Liver (tissue), 9 donors: ENCODE measurements around the gene EEF2K. TPM values are rescaled to one million over a fixed set of nuclear protein-coding genes. Genes with fewer than 3 reads are reported as not detected.

Experiments used
- DNase-seq: peaks from one replicate; pipeline ENCODE4 v3.0.0-alpha.2; 2017; ENCODE audit warnings: low spot score
- H3K27ac ChIP-seq, 2 donors: one replicate each; pipeline ENCODE4 v1.7.0; 2013; ENCODE audit warnings: inconsistent platforms in 2 of 2, low read length in 2 of 2, control low read depth in 1 of 2, low read depth in 1 of 2, mild to moderate bottlenecking in 1 of 2
- H3K27me3 ChIP-seq, 4 donors: one replicate each; pipeline versions ENCODE4 v1.6.1 to v1.7.0; 2013; ENCODE audit warnings: low read length in 3 of 4, inconsistent platforms in 1 of 4, mild to moderate bottlenecking in 1 of 4, moderate library complexity in 1 of 4; ENCODE audit not compliant: control insufficient read depth in 4 of 4, insufficient read depth in 4 of 4
- H3K36me3 ChIP-seq, 4 donors: one replicate each; pipeline versions ENCODE4 v1.6.1 to v1.7.0; 2013; ENCODE audit warnings: low read length in 3 of 4, mild to moderate bottlenecking in 3 of 4, low read depth in 1 of 4, moderate library complexity in 1 of 4; ENCODE audit not compliant: control insufficient read depth in 4 of 4, insufficient read depth in 3 of 4
- H3K4me1 ChIP-seq, 4 donors: one replicate each; pipeline versions ENCODE4 v1.6.1 to v1.7.0; 2013; ENCODE audit warnings: low read length in 3 of 4, mild to moderate bottlenecking in 3 of 4, moderate library complexity in 1 of 4; ENCODE audit not compliant: control insufficient read depth in 4 of 4, insufficient read depth in 4 of 4
- H3K4me3 ChIP-seq, 3 donors: one replicate each; pipeline versions ENCODE4 v1.6.1 to v1.7.0; 2013; ENCODE audit warnings: low read length in 3 of 3, control low read depth in 1 of 3, low read depth in 1 of 3, mild to moderate bottlenecking in 1 of 3
- H3K9ac ChIP-seq, 2 donors: one replicate each; pipeline ENCODE4 v1.7.0; 2013; ENCODE audit warnings: low read length in 2 of 2, mild to moderate bottlenecking in 2 of 2, moderate library complexity in 2 of 2, control low read depth in 1 of 2, low read depth in 1 of 2
- H3K9me3 ChIP-seq, 4 donors: one replicate each; pipeline versions ENCODE4 v1.6.1 to v1.7.0; 2013; ENCODE audit warnings: low read length in 3 of 4; ENCODE audit not compliant: control insufficient read depth in 4 of 4
- EGR1 ChIP-seq, 2 donors: IDR thresholded peaks; 2 replicates each; pipeline ENCODE4 v1.6.1; 2016 to 2018; ENCODE audit warnings: antibody characterized with exemption in 2 of 2, low read depth in 2 of 2
- FOXA1 ChIP-seq: IDR thresholded peaks from 2 replicates; pipeline ENCODE4 v1.6.1; 2016; ENCODE audit warnings: antibody characterized with exemption
- FOXA2 ChIP-seq: IDR thresholded peaks from 2 replicates; pipeline ENCODE4 v1.6.1; 2016; ENCODE audit warnings: antibody characterized with exemption
- GABPA ChIP-seq, 2 donors: IDR thresholded peaks in 1 of 2; conservative IDR thresholded peaks in 1 of 2; 2 replicates each; pipeline ENCODE4 v1.6.1; 2016; ENCODE audit warnings: antibody characterized with exemption in 2 of 2, mild to moderate bottlenecking in 1 of 2, moderate library complexity in 1 of 2
- HNF4A ChIP-seq, 2 donors: conservative IDR thresholded peaks; 2 replicates each; pipeline ENCODE4 v1.6.1; 2016; ENCODE audit warnings: antibody characterized with exemption in 2 of 2, mild to moderate bottlenecking in 2 of 2
- HNF4G ChIP-seq: IDR thresholded peaks from 2 replicates; pipeline ENCODE4 v1.6.1; 2016; ENCODE audit warnings: antibody characterized with exemption
- JUND ChIP-seq, 2 donors: IDR thresholded peaks; 2 replicates each; pipeline ENCODE4 v1.6.1; 2016; ENCODE audit warnings: antibody characterized with exemption in 2 of 2
- RAD21 ChIP-seq, 2 donors: IDR thresholded peaks; 2 replicates each; pipeline ENCODE4 v1.6.1; 2016; ENCODE audit warnings: antibody characterized with exemption in 2 of 2, mild to moderate bottlenecking in 2 of 2
- RXRA ChIP-seq, 2 donors: IDR thresholded peaks; 2 replicates each; pipeline ENCODE4 v1.6.1; 2017 to 2018; ENCODE audit warnings: antibody characterized with exemption in 2 of 2, mild to moderate bottlenecking in 1 of 2
- TAF1 ChIP-seq: conservative IDR thresholded peaks from 2 replicates; pipeline ENCODE4 v1.6.1; 2016; ENCODE audit warnings: antibody characterized with exemption, mild to moderate bottlenecking
- YY1 ChIP-seq: IDR thresholded peaks from 2 replicates; pipeline ENCODE4 v1.6.1; 2016; ENCODE audit warnings: antibody characterized with exemption, mild to moderate bottlenecking
- WGBS: extraction: QIAGEN DNeasy Blood & Tissue Kit; methylation state at CpG from one replicate; pipeline ENCODE4 v1.1.7; 2013; 5-methylcytosine and 5-hydroxymethylcytosine counted together
- polyA plus RNA-seq, 2 donors: library from polyadenylated mRNA; stranded (reverse) in 1 of 2; unstranded in 1 of 2; fragments of 200-250 nt in 1 of 2; fragments of >200 nt in 1 of 2; fragmentation: Nextera tagmentation in 1 of 2; extraction: Ambion mirVana in 1 of 2; gene quantifications; one replicate each; pipeline versions ENCODE4 v1.2.1 to v1.2.3, GENCODE V29; 2013 to 2015
- total RNA-seq, 2 donors: library from RNA; depleted of rRNA; stranded (reverse); fragments of >200 nt; gene quantifications; one replicate each; pipeline ENCODE4 v1.2.3, GENCODE V29; 2014
- TF ChIP-seq, protein P1 (sequence below): IDR thresholded peaks from 2 replicates; pipeline ENCODE4 v1.6.1; 2016; ENCODE audit warnings: antibody characterized with exemption
- TF ChIP-seq, protein P2 (sequence below): IDR thresholded peaks from 2 replicates; pipeline ENCODE4 v1.6.1; 2016; ENCODE audit warnings: antibody characterized with exemption, mild to moderate bottlenecking
- TF ChIP-seq, protein P3 (sequence below): IDR thresholded peaks from 2 replicates; pipeline ENCODE4 v1.6.1; 2016; ENCODE audit warnings: antibody characterized with exemption
- TF ChIP-seq, protein P4 (sequence below): IDR thresholded peaks from 2 replicates; pipeline ENCODE4 v1.6.1; 2016; ENCODE audit warnings: antibody characterized with exemption
- TF ChIP-seq, protein P5 (sequence below): fragments of 150-350 bp; IDR thresholded peaks from 2 replicates; pipeline ENCODE4 v1.5.1; 2017; ENCODE audit warnings: improper control_type of control experiment, low read depth, low read length; ENCODE audit not compliant: missing input control
- donor health status: healthy.
- donor health status: healthy.
- donor health status: healthy.
- donor health status: healthy.
- donor health status: healthy.

The EEF2K gene
- total and polyA plus RNA-seq, 4 donors, result 3.2 to 14.3 (median 8.0) TPM

DNA sequence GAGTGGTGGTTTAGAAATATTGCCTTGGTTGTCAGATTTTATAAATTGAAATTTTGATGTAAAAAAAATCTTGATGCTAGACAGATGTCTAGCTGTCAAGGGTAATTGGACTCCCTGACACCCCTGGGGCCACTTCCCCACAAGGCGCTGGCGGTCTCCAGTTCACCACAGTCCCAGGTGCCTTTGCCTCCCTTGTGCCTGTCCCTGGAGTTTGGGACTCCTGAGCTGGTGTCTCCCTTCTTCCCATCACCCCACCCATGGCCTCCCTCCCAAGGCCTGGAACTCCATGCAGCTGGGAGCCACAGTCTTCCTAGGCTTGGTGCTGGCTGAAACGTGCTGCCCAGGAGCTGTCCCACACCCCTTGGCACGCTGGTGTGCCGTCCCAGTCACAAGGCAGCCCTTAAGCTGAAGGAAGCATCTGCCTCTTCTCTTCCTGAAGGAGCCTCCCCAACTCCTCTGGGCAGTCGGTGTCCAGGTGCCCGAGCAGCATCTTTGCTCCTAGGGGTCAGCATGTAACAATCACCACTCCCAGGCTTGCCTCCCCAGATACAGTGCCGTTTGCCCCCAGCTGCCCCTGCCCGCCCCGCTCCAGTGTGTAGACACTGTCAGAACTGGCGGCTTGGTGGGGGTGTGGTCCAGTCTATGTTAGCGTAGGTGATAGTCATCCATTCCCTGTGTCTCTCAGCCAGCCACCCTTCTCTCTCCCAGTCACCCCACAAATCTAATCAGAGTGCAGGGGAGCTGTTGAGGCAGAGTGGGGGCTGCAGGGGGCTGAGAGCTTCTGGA is 117.3 kb downstream of the EEF2K start:
- H3K27ac ChIP-seq, result no peak overlapping the region
- DNase-seq, result no peak
- H3K36me3 ChIP-seq, result peaks cover 11 to 75% (median 24%) of the 10 kb centered on the region in 4 donors
- no peaks in the 10 kb centered on the region for H3K27me3 ChIP-seq
- H3K9ac ChIP-seq, result no peak overlapping the region
- TF ChIP-seq EGR1 (IDR thresholded peaks at IDR 0.05; ENCODE audit: low read depth in 2 of 2) (no peak), FOXA2 (no peak), TAF1 (no peak), HNF4G (no peak), YY1 (no peak), RAD21 (IDR thresholded peaks at IDR 0.05) (no peak), RXRA (IDR thresholded peaks at IDR 0.05) (no peak), FOXA1 (no peak), HNF4A (conservative IDR thresholded peaks at IDR 0.05) (no peak), JUND (IDR thresholded peaks at IDR 0.05) (no peak), GABPA (IDR thresholded peaks at IDR 0.05 in 1 of 2, conservative IDR thresholded peaks at IDR 0.05 in 1 of 2) (no peak)
- TF ChIP-seq, protein P1, sequence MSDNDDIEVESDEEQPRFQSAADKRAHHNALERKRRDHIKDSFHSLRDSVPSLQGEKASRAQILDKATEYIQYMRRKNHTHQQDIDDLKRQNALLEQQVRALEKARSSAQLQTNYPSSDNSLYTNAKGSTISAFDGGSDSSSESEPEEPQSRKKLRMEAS, result no peak
- TF ChIP-seq, protein P2, sequence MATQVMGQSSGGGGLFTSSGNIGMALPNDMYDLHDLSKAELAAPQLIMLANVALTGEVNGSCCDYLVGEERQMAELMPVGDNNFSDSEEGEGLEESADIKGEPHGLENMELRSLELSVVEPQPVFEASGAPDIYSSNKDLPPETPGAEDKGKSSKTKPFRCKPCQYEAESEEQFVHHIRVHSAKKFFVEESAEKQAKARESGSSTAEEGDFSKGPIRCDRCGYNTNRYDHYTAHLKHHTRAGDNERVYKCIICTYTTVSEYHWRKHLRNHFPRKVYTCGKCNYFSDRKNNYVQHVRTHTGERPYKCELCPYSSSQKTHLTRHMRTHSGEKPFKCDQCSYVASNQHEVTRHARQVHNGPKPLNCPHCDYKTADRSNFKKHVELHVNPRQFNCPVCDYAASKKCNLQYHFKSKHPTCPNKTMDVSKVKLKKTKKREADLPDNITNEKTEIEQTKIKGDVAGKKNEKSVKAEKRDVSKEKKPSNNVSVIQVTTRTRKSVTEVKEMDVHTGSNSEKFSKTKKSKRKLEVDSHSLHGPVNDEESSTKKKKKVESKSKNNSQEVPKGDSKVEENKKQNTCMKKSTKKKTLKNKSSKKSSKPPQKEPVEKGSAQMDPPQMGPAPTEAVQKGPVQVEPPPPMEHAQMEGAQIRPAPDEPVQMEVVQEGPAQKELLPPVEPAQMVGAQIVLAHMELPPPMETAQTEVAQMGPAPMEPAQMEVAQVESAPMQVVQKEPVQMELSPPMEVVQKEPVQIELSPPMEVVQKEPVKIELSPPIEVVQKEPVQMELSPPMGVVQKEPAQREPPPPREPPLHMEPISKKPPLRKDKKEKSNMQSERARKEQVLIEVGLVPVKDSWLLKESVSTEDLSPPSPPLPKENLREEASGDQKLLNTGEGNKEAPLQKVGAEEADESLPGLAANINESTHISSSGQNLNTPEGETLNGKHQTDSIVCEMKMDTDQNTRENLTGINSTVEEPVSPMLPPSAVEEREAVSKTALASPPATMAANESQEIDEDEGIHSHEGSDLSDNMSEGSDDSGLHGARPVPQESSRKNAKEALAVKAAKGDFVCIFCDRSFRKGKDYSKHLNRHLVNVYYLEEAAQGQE, result no peak
- TF ChIP-seq, protein P3, sequence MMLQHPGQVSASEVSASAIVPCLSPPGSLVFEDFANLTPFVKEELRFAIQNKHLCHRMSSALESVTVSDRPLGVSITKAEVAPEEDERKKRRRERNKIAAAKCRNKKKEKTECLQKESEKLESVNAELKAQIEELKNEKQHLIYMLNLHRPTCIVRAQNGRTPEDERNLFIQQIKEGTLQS, result no peak
- TF ChIP-seq, protein P4, sequence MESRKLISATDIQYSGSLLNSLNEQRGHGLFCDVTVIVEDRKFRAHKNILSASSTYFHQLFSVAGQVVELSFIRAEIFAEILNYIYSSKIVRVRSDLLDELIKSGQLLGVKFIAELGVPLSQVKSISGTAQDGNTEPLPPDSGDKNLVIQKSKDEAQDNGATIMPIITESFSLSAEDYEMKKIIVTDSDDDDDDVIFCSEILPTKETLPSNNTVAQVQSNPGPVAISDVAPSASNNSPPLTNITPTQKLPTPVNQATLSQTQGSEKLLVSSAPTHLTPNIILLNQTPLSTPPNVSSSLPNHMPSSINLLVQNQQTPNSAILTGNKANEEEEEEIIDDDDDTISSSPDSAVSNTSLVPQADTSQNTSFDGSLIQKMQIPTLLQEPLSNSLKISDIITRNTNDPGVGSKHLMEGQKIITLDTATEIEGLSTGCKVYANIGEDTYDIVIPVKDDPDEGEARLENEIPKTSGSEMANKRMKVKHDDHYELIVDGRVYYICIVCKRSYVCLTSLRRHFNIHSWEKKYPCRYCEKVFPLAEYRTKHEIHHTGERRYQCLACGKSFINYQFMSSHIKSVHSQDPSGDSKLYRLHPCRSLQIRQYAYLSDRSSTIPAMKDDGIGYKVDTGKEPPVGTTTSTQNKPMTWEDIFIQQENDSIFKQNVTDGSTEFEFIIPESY, result no peak
- TF ChIP-seq, protein P5, sequence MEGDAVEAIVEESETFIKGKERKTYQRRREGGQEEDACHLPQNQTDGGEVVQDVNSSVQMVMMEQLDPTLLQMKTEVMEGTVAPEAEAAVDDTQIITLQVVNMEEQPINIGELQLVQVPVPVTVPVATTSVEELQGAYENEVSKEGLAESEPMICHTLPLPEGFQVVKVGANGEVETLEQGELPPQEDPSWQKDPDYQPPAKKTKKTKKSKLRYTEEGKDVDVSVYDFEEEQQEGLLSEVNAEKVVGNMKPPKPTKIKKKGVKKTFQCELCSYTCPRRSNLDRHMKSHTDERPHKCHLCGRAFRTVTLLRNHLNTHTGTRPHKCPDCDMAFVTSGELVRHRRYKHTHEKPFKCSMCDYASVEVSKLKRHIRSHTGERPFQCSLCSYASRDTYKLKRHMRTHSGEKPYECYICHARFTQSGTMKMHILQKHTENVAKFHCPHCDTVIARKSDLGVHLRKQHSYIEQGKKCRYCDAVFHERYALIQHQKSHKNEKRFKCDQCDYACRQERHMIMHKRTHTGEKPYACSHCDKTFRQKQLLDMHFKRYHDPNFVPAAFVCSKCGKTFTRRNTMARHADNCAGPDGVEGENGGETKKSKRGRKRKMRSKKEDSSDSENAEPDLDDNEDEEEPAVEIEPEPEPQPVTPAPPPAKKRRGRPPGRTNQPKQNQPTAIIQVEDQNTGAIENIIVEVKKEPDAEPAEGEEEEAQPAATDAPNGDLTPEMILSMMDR, result no peak
- H3K4me3 ChIP-seq, result no peak overlapping the region
- 95% methylated on average over 12 of the region's 12 CpGs for WGBS
- H3K9me3 ChIP-seq, result no peaks in the 10 kb centered on the region
- H3K4me1 ChIP-seq, result no peaks in the 10 kb centered on the region
